GM18519 (cell line): Measurements from ENCODE around the gene CTTN.

Experiments used
- ATAC-seq: cut with Tn5 transposase; IDR thresholded peaks from one replicate; pipeline ENCODE4 v1.9.1; 2021; ENCODE audit warnings: mild to moderate bottlenecking, moderate library complexity; ENCODE audit not compliant: unreplicated experiment, low FRiP score

CTTN gene

GRCh38 chr11:70468256-70469195 is 70.2 kb downstream of the CTTN start:
- no peak for ATAC-seq

- peak; percentile 42 for ATAC-seq
Measured at GRCh38 chr11:70470127-70470526, 71.8 kb downstream of the CTTN start.

GRCh38 chr11:70471254-70471653 is 72.9 kb downstream of the CTTN start:
- no peak for ATAC-seq

- ATAC-seq, result no peak
Measured at GRCh38 chr11:70472240-70472639, 73.9 kb downstream of the CTTN start.

- ATAC-seq, result no peak
Measured at GRCh38 chr11:70473186-70473872, 75.0 kb downstream of the CTTN start.

- no peak for ATAC-seq
Measured at GRCh38 chr11:70473873-70474690, 75.8 kb downstream of the CTTN start.

GRCh38 chr11:70474710-70475109 is 76.4 kb downstream of the CTTN start:
- ATAC-seq, result no peak

GRCh38 chr11:70476669-70477068 is 78.3 kb downstream of the CTTN start:
- no peak for ATAC-seq

- no peak for ATAC-seq
Measured at GRCh38 chr11:70477176-70477575, 78.8 kb downstream of the CTTN start.

- no peak for ATAC-seq
Measured at GRCh38 chr11:70477609-70478008, 79.3 kb downstream of the CTTN start.

- no peak for ATAC-seq
Measured at GRCh38 chr11:70478166-70478890, 80.0 kb downstream of the CTTN start.

- ATAC-seq, result no peak
Measured at GRCh38 chr11:70480711-70481110, 82.4 kb downstream of the CTTN start.

GRCh38 chr11:70481625-70482528 is 83.5 kb downstream of the CTTN start:
- ATAC-seq, result no peak

GRCh38 chr11:70482529-70482917 is 84.2 kb downstream of the CTTN start:
- ATAC-seq, result no peak

- no peak for ATAC-seq
Measured at GRCh38 chr11:70483077-70483861, 84.9 kb downstream of the CTTN start.

- no peak for ATAC-seq
Measured at GRCh38 chr11:70483917-70484316, 85.6 kb downstream of the CTTN start.

GRCh38 chr11:70485326-70486025 is 87.1 kb downstream of the CTTN start:
- no peak for ATAC-seq

- no peak for ATAC-seq
Measured at GRCh38 chr11:70486026-70486415, 87.7 kb downstream of the CTTN start.
